Activated naive CD4-positive, alpha-beta T cell treated with anti-CD3 and anti-CD28 coated beads, Interleukin-2, amount 10 ng/mL, durations not matched to agents 7 days and 5 days (primary cell): Measurements from ENCODE around the gene C1orf56.
A peak's percentile ranks its signal among the peaks of the same experiment; 100 is the strongest.

Source experiments
- CTCF ChIA-PET: fragments of 350-600 bp; sonication (Branson Sonifier 250); formaldehyde crosslinking; loops from one replicate; lab custom pipeline; 2021; ENCODE audit warnings: antibody characterized with exemption; lab: Charles Lee
- DNase-seq: peaks from one replicate; pipeline ENCODE4 v3.0.0-alpha.2; 2020
- H3K27ac Mint-ChIP-seq: one replicate; pipeline ENCODE4 v1.8.0; 2021; ENCODE audit warnings: mild to moderate bottlenecking, moderate library complexity, mixed read lengths
- H3K27me3 Mint-ChIP-seq: one replicate; pipeline ENCODE4 v1.8.0; 2021; ENCODE audit warnings: mild to moderate bottlenecking, mixed read lengths
- H3K36me3 Mint-ChIP-seq: one replicate; pipeline ENCODE4 v1.8.0; 2021; ENCODE audit warnings: mixed read lengths
- H3K4me1 Mint-ChIP-seq: one replicate; pipeline ENCODE4 v1.8.0; 2021; ENCODE audit warnings: mixed read lengths
- H3K4me3 Mint-ChIP-seq: one replicate; pipeline ENCODE4 v1.8.0; 2021; ENCODE audit warnings: mild to moderate bottlenecking, moderate library complexity, mixed read lengths
- H3K9me3 Mint-ChIP-seq: one replicate; pipeline ENCODE4 v1.8.0; 2021; ENCODE audit warnings: mixed read lengths

Gene C1orf56

GRCh38 chr1:151059109-151060006 is 11.8 kb downstream of the C1orf56 start, which contains the start of gene CDC42SE1:
Gene CDC42SE1 (minus strand): TSS chr1:151059622. CDS start chr1:151055730, 3,892 bp downstream.
- DNase-seq: peak; percentile 90
- Mint-ChIP-seq H3K9me3 (no peaks in the 10 kb centered on the region), H3K36me3 (peaks cover 52% of the 10 kb centered on the region), H3K27ac (peak within 1 kb of the TSS; percentile 98), H3K4me3 (peak within 1 kb of the TSS; percentile 97), H3K27me3 (peaks cover 5% of the 10 kb centered on the region), H3K4me1 (peaks cover 43% of the 10 kb centered on the region)
- CTCF ChIA-PET: interaction anchor here (0.8 to 6.2 kb wide), 11 partner anchors 8 to 64 kb away, joined by 3 to 41 read pairs (median 5); partner anchors contain the start of gene C1orf56

- peak; percentile 43 for DNase-seq
- CTCF ChIA-PET: interaction anchor here (0.7 to 6.2 kb wide), 13 partner anchors 10 to 96 kb away, joined by 3 to 41 read pairs (median 4); partner anchors contain the start of genes C1orf56 and TNFAIP8L2
- H3K9me3 Mint-ChIP-seq: no peaks in the 10 kb centered on the region
- H3K36me3 Mint-ChIP-seq: peaks cover 44% of the 10 kb centered on the region
- H3K4me3 Mint-ChIP-seq: peak within 1 kb of the TSS; percentile 97
- peaks cover 35% of the 10 kb centered on the region for H3K4me1 Mint-ChIP-seq
- peak within 1 kb of the TSS; percentile 98 for H3K27ac Mint-ChIP-seq
- H3K27me3 Mint-ChIP-seq: peaks cover 5% of the 10 kb centered on the region
Measured at GRCh38 chr1:151060007-151060656, 12.6 kb downstream of the C1orf56 start, which contains the start of gene MLLT11. Gene MLLT11 (plus strand): TSS chr1:151060397. CDS start chr1:151067225, 6,828 bp downstream.

- no peak for DNase-seq
- Mint-ChIP-seq H3K9me3 (no peaks in the 10 kb centered on the region), H3K4me1 (peaks cover 29% of the 10 kb centered on the region), H3K36me3 (peaks cover 39% of the 10 kb centered on the region), H3K27me3 (peaks cover 5% of the 10 kb centered on the region), H3K27ac (peak overlapping the region; percentile 13), H3K4me3 (peak overlapping the region; percentile 97)
- CTCF ChIA-PET: interaction anchor here (0.7 to 6.2 kb wide), 14 partner anchors 9 to 110 kb away, joined by 3 to 41 read pairs (median 4); partner anchors contain the start of genes C1orf56 and TNFAIP8L2
Measured at GRCh38 chr1:151060657-151061421, 13.3 kb downstream of the C1orf56 start.

- H3K36me3 Mint-ChIP-seq: peaks cover 35% of the 10 kb centered on the region
- no peak overlapping the region for H3K27ac Mint-ChIP-seq
- no peak for DNase-seq
- H3K4me1 Mint-ChIP-seq: peaks cover 21% of the 10 kb centered on the region
- H3K9me3 Mint-ChIP-seq: no peaks in the 10 kb centered on the region
- no peak overlapping the region for H3K4me3 Mint-ChIP-seq
- CTCF ChIA-PET: interaction anchor here (0.8 to 6.2 kb wide), 6 partner anchors 9 to 109 kb away, joined by 3 to 41 read pairs (median 6); partner anchors contain the start of gene C1orf56
- H3K27me3 Mint-ChIP-seq: peaks cover 5% of the 10 kb centered on the region
Measured at GRCh38 chr1:151061704-151062103, 14.2 kb downstream of the C1orf56 start.

GRCh38 chr1:151062741-151063371 is 15.3 kb downstream of the C1orf56 start:
- H3K9me3 Mint-ChIP-seq: no peaks in the 10 kb centered on the region
- peaks cover 18% of the 10 kb centered on the region for H3K4me1 Mint-ChIP-seq
- CTCF ChIA-PET: interaction anchor here (2.1 to 2.3 kb wide), 2 partner anchors 8 to 15 kb away, joined by 5 to 8 read pairs; partner anchors contain the start of gene C1orf56
- H3K4me3 Mint-ChIP-seq: no peak overlapping the region
- H3K27me3 Mint-ChIP-seq: peaks cover 5% of the 10 kb centered on the region
- H3K27ac Mint-ChIP-seq: no peak overlapping the region
- no peak for DNase-seq
- peaks cover 26% of the 10 kb centered on the region for H3K36me3 Mint-ChIP-seq

- no peaks in the 10 kb centered on the region for H3K9me3 Mint-ChIP-seq
- CTCF ChIA-PET: interaction anchor here (1.0 to 1.2 kb wide), 2 partner anchors 11 to 18 kb away, joined by 3 read pairs; no protein-coding TSS in a partner anchor
- H3K4me3 Mint-ChIP-seq: no peak overlapping the region
- no peak overlapping the region for H3K27ac Mint-ChIP-seq
- H3K4me1 Mint-ChIP-seq: peaks cover 29% of the 10 kb centered on the region
- DNase-seq: no peak
- H3K36me3 Mint-ChIP-seq: peaks cover 13% of the 10 kb centered on the region
- no peaks in the 10 kb centered on the region for H3K27me3 Mint-ChIP-seq
Measured at GRCh38 chr1:151065089-151065645, 17.6 kb downstream of the C1orf56 start.

GRCh38 chr1:151067185-151067584 is 19.6 kb downstream of the C1orf56 start:
- Mint-ChIP-seq H3K4me3 (no peak overlapping the region), H3K4me1 (peaks cover 27% of the 10 kb centered on the region), H3K27me3 (no peaks in the 10 kb centered on the region)

GRCh38 chr1:151069103-151069486 is 21.5 kb downstream of the C1orf56 start:
- H3K36me3 Mint-ChIP-seq: peaks cover 18% of the 10 kb centered on the region
- H3K9me3 Mint-ChIP-seq: no peaks in the 10 kb centered on the region
- peak overlapping the region; percentile 100 for H3K27ac Mint-ChIP-seq
- H3K4me1 Mint-ChIP-seq: peaks cover 40% of the 10 kb centered on the region
- peak overlapping the region; percentile 100 for H3K4me3 Mint-ChIP-seq
- CTCF ChIA-PET: interaction anchor here (1.3 kb wide), 1 partner anchor 9 kb away, joined by 5 read pairs; the partner anchor contains the start of gene MLLT11
- H3K27me3 Mint-ChIP-seq: no peaks in the 10 kb centered on the region
- no peak for DNase-seq

More at GRCh38 chr1:151067185-151067584, 19.6 kb downstream of the C1orf56 start:
- CTCF ChIA-PET: interaction anchor here (2.1 kb wide), 1 partner anchor 9 kb away, joined by 11 read pairs; the partner anchor contains the start of gene CDC42SE1
- DNase-seq: no peak
- Mint-ChIP-seq H3K36me3 (peaks cover 14% of the 10 kb centered on the region), H3K27ac (no peak overlapping the region), H3K9me3 (no peaks in the 10 kb centered on the region)

GRCh38 chr1:151070474-151071276 is 23.1 kb downstream of the C1orf56 start, which contains the start of gene GABPB2:
Gene GABPB2 (plus strand): TSS chr1:151070761. CDS start chr1:151088190, 17,429 bp downstream.
- peaks cover 21% of the 10 kb centered on the region for H3K36me3 Mint-ChIP-seq
- H3K4me1 Mint-ChIP-seq: peaks cover 39% of the 10 kb centered on the region
- CTCF ChIA-PET: interaction anchor here (0.5 to 1.7 kb wide), 10 partner anchors 8 to 73 kb away, joined by 3 to 7 read pairs (median 4); partner anchors contain the start of gene MLLT11
- peak; percentile 90 for DNase-seq
- no peaks in the 10 kb centered on the region for H3K27me3 Mint-ChIP-seq
- no peaks in the 10 kb centered on the region for H3K9me3 Mint-ChIP-seq
- peak within 1 kb of the TSS; percentile 100 for H3K4me3 Mint-ChIP-seq
- peak within 1 kb of the TSS; percentile 100 for H3K27ac Mint-ChIP-seq

GRCh38 chr1:151072224-151072623 is 24.7 kb downstream of the C1orf56 start:
- no peak for DNase-seq
- no peaks in the 10 kb centered on the region for H3K9me3 Mint-ChIP-seq
- CTCF ChIA-PET: interaction anchor here (0.7 to 1.7 kb wide), 8 partner anchors 15 to 141 kb away, joined by 3 to 9 read pairs (median 4); no protein-coding TSS in a partner anchor
- H3K27ac Mint-ChIP-seq: no peak overlapping the region
- H3K4me1 Mint-ChIP-seq: peaks cover 39% of the 10 kb centered on the region
- no peaks in the 10 kb centered on the region for H3K27me3 Mint-ChIP-seq
- H3K36me3 Mint-ChIP-seq: peaks cover 20% of the 10 kb centered on the region
- H3K4me3 Mint-ChIP-seq: peak overlapping the region; percentile 100

- Mint-ChIP-seq H3K9me3 (no peaks in the 10 kb centered on the region), H3K4me1 (no peaks in the 10 kb centered on the region), H3K27me3 (no peaks in the 10 kb centered on the region), H3K4me3 (no peak overlapping the region), H3K27ac (no peak overlapping the region), H3K36me3 (peaks cover 10% of the 10 kb centered on the region)
- CTCF ChIA-PET: interaction anchor here (1.0 to 1.3 kb wide), 2 partner anchors 14 to 15 kb away, joined by 3 to 6 read pairs; partner anchors contain the start of gene GABPB2
- DNase-seq: no peak
Measured at GRCh38 chr1:151085953-151086559, 38.5 kb downstream of the C1orf56 start.
